Measurements from ENCODE around the gene GRIK4.

GRIK4 gene

DNA sequence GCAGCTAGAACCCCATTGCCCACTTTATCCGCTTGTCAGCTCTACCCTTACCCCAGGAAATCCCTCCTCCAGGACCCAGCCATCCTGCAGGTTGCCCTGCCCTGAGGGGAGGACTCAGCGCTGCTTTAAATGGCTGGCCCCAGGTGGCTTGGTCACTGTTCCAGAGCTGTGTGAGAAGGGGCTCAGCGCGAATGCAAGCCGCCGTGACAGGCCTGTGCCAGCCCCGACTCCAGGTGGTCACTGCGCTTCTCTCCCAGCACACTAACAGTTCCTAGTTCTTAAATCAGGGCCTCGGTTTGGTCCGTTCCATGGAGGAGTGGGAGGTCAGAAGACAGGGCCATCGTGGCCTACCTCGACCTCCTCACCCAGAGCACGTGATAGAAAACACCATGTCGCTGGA lies 446.6 kb downstream of the GRIK4 start:
- DNase-seq (ENCODE audit: low read depth) = no peak

DNA sequence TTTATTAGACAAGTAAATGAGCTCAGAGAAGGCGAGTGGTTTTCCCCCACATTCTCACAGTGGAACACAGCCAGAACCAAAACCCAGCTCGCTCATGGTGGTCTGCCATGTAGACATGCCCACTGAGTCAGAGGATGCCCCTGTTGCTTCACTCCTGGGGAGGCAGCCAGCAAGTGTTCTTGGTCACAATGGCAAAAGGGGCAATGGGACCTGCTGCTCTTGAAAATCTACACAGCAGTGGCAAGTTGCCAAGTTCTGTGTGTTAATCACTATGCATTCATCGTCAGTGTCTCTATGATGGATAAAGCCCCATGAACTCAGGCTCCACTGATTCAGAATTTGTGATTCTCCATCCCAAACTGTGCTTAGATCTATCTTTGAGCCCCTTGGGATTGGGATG lies 447.6 kb downstream of the GRIK4 start:
- no peak for DNase-seq (ENCODE audit: low read depth)

DNA sequence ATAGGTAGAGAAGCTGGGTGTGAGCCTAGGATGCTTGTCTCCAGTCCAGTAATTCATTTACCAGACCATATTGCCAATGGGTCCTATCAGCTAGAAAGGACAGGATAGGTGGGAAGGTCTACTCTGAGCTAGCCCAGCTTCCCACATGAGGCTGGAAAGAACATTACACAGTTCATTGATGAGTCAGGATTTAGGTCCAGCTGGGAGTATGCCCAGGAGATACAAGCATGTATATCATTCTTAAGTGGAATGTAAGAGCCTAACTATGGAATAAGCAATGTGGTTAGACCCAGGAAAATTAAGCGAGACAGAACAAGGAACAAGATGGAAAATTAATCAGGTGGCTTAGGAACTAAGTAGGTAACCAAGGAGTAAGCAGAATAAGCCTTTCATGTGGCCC lies 453.3 kb downstream of the GRIK4 start:
- no peak for DNase-seq (ENCODE audit: low read depth)

DNA sequence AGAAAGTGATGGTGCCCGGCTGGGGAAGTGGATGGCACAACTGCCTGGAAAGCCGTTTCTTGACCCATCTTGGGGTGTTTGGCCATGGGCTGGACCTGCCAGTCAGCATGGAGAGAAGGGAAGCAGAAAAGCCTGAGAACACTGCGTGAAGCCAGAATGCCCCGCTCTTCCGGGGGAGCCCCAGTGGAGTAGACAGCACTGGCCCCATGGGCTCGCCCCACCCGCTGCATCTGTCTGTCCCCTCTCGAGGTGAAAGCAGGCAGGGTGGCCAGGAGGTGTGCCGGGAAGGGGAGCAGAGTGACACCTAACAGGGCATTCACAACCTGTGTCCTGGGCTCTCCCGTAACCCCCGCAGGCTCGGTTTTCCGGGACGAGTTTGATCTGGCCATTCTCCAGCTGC lies 455.3 kb downstream of the GRIK4 start:
- no peak for DNase-seq (ENCODE audit: low read depth)

DNA sequence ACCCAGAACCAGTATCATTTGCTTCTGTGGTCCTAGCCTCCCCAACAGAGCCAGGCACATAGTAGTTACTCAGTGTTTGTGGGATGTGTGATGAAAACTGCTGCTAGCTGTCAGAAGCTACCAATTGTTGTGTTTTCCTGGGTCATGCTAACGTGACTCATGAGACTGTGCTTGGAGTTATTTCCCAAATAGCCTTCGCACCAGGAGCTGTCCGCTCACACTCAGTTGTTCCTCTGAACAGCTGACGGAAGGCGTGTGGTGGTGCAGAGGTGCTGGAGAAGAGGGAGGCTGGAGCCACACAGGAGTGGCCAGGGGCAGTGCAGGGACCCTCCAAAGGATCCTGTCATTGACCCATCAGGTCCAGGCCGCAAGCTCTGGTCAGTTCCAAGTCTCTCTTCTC lies 458.4 kb downstream of the GRIK4 start:
- DNase-seq (ENCODE audit: low read depth) = no peak

DNA sequence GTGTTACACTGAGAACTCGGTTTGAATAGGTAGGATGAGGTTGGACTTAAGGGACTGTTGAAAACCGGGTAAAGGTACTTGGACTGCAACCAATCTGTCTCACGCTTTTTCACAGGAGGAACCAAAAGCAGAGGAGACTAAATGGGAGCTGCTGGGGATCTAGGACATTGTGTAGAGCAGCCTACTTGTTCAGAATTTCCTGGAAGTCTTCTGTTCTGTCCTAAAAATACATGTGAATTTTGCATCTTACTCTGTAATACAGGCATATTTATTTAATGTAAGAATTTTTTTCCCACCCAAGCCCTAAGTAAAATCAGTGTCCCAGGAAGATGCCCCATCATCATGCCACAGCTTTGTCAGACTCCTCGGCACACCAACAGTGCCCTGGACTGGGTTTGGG lies 460.3 kb downstream of the GRIK4 start:
- DNase-seq (ENCODE audit: low read depth) = no peak

DNA sequence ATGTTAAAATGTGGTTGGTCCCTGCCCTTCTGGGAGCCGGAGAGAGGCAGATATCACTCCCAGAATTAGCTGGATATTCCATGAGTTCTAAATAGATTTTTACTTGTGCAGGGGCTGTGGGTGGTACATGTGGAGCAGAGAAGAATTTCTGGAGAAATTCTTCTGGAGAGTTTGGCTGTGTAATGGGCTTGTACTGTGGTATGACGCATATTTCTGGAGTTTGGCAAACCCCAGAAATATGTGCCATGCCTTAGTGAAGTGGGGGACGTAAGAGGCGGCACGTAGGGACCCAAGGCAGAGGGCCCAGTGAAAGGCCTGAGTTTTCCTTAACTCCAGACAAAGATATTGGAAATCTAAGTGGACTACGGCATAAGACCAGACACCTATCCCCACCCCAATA lies 461.1 kb downstream of the GRIK4 start:
- DNase-seq (ENCODE audit: low read depth) = no peak

DNA sequence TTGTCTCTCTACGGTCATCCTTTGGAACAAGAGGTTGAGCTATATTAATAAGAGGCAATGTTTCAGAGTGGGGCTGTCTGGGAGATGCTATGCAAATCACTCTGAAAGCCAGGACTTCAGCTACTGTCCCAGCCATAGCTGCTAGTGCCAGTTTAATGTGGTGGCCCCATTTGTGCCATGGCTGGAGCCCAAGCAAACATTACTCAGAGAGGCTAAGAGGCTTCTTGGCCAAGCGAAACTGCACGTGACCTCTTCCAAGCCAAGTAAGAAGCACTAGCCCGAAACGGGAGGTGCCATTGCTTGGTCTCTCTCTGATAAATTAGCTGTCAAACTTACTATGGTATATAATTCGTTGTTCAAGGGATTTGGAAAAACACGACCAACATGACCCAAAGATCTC lies 462.0 kb downstream of the GRIK4 start:
- no peak for DNase-seq (ENCODE audit: low read depth)

DNA sequence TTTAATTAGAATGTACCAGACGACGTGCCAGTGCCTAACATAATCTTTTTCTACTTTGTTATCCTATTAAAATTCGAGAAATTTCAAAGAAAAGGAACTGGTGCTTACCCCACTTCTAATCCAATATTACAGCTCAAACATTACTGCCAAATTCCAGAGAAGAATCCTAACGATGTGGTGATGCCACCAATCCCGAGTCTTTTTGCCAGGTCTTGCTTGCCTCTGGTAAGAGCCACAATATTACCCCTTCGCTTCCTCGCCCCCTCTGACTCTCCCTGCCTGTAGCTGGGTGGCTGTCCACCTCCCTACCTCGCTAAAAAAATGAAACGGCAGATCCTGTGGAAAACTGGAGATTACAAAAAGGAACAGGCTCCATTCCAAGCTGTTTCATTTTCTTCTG lies 462.9 kb downstream of the GRIK4 start:
- no peak for DNase-seq (ENCODE audit: low read depth)

DNA sequence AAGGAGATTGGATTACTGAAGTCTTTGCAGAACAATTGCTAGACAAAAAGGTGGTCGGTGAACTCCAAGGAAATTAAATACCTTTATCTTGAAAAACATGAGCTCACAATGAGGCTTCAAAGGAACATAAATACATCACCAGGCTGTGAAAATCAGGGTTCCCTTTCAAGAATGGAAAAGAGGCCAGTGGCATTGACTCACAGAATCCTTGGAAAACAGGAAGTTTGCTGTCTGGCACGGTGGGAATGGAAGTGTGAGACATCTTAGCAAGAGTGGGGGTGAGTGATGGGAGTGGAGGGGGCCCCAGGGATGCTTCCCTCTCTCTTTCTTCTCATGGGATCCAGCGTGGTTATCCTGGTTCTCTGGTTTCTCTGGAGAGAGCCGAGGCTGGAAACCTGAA lies 463.4 kb downstream of the GRIK4 start:
- no peak for DNase-seq (ENCODE audit: low read depth)

DNA sequence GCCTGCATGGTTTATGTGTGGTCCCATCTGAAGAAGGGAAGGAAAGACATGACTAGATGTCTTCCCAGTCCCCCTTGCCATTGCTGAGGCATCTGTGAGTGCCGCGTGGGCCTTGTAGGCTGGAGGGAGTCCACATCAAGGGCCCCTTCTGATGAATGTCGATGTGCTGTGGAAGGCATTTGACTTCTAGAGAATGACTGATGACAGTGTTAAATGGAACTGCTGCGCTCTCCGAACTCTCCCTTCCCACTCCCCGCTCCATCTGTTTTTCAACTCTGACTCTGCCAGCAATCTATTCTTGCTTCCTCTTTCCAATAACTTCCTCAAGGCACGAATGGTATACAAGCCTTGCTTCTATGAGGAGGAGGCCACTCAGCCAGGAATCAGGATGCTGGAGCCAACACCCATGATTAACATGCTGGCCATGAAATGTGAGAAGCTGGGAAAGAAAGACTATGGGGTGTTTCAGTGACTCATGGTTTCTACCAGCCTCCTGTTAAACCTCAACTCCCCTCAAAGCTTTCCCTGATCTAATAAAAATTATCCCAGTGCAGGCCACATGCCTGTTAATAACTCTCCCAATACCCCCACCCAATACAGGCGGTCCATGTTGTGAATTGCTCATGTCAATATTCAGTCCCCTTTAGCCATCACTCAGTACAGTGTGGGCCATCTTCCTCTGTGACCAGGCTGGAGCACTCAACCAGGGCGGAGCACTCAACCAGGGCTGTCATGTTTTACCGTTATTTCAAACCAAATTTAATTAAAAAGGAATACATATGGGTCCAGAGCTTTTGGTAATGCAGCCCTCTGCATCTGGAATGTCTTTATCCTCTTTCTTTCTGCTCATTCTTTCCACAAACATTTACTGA lies 466.0 kb downstream of the GRIK4 start:
- DNase-seq (ENCODE audit: low read depth) = no peak

DNA sequence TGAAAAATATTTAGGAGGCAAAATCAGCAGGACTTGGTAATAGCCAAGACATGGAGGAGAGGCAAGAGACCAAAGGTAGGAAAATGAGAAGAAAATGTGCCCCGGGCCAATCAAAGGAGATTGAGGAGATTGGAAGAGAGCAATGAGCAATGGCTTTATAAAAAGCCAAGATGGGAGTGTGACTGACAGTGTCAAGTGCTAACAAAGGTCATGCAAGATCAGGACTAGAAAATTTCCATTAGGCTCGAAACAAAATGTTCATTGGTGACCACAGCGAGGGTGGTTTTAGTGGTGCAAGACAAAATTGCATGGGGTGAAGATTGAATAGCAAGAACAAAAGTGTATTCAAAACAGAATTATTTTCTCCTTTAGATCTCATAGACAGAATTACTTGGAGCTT lies 467.2 kb downstream of the GRIK4 start:
- DNase-seq (ENCODE audit: low read depth) = no peak

DNA sequence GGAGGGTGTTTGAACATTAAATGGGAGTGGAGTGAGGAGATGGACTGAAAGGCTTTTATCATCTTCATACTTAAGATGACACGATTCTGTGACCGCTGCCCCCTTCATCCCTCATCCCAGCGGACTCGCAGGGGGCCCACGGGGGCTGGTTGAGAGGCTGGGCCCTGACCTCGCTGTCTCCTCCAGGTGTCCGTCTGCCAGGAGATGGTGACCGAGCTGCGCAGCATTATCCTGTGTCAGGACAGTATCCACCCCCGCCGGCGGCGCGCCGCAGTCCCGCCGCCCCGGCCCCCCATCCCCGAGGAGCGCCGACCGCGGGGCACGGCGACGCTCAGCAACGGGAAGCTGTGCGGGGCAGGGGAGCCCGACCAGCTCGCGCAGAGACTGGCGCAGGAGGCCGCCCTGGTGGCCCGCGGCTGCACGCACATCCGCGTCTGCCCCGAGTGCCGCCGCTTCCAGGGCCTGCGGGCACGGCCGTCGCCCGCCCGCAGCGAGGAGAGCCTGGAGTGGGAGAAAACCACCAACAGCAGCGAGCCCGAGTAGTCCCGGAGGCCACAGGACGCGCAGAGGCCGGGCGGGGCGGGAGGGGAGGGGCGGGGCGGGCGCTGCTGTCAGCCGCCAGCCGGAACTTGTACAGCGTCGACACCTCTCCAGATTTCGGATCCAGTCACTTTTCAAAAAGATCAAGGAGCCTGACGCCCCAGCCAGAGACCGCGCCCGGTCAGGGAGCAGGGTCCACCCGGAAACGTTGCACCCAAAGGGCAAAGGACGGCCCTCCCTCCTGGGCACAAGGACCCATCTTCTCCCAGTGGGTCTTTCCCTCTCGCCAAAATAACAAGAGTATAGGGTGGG lies 474.4 kb downstream of the GRIK4 start:
- peak; percentile 3 for DNase-seq (ENCODE audit: low read depth)

DNA sequence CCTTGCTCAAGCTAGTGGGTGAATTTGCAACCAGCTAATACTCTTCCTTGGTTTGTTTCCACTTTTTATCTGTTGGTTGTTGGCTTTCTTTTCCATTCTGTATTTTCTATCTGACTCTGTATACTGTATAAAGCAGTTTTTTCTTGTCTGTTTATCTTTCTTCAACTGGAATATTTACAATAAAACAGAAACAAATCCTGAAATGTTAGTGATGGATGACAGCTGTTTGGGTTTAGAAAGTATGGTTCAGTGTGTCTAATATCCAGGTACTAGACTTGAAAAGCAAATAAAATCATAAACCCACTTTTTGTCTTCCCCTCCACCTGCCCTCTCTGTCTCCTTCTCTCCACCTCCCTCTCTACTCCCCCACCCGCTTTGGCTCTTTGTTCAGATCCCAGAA lies 477.1 kb downstream of the GRIK4 start:
- DNase-seq (ENCODE audit: low read depth) = no peak

DNA sequence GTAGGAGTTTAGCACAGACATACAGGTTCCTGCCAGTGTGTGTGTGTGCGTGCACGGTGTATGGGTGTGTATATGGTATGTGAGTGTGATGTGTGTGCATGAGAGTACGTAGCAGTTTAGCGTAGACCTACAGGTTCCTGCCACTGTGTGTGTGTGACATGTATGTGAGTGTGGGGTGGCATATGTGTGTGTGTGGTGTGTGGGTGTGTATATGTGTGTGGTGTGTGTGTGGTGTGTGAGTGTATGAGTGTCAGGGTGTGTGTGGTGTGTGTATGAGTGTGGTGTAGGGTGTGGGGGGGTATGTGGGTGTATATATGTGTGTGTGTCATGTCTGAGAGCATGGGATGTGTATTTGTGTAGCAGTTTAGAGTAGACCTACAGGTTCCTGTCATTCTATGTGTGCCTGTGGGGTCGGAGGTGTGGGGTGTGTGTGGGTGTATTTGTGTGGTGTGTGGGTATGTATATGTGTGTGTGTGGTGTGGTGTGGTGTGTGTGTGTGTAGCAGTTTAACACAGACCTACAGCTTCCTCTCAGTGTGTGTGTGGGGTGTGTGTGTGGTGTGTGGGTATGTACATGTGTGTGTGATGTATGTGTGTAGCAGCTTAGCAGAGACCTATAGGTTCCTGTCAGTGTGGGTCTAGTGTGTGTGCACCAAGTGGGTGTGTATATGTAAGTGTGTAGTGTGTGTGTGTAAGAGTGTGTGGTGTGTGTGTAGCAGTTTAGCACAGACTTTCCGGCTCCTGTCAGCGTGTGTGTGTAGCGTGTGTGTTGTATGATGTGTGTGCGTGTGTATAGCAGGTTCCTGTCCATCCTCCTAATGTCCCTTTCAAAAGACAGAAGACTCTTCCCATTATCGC lies 480.5 kb downstream of the GRIK4 start:
- no peak for DNase-seq (ENCODE audit: low read depth)

DNA sequence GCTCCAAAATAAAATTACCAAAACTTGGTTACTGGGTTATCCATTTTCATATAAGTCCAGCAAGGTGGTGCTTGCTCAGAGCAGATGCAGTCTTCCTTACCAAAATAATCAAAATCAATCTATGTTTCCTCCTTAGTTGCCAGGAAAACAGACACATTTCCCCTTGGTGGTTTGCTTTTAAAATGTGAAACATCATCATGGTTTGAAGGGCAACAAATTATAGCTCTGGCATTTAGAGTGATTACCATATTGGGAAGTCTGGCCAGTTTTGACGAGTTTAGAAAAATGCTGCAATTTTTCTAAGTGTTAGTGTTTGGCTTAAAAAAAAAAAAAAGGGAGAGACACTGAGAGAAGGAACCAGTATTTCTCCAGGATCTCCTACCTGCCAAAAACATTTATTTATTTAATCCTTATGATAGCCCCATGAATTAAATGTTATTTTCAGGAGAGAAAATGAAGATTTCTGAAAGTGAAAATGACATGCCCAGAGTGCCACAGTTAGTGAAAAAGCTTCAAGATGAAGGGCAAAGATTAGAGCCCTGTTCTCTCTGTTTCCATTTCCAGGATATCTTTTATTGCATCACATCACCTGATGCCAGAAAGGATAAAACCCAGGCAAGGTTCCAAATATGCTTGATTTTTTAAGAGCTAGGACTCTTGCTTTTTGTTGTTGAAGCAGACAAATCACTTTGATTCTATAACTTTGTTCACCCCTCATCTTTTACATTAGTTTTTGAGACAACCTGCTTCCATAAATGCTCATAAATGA lies 482.7 kb downstream of the GRIK4 start:
- DNase-seq (ENCODE audit: low read depth) = no peak

DNA sequence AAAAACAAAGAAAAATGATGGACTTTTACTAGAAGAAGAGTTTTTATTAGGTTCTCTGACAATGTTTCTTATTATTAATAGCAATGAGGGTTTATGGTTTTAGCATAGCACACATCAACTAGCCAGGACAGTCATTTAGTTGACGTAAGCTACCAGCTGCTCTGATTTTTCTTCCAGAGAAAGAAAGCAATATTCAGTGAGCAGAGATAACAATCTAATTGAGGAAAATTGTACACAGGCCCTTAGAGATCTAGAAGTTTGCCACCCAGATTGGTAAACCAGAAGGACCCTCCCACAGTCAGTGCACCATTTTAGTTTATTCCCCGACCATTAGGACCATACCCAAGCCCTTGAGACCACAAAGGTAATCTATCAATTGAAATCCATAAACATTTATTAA lies 483.6 kb downstream of the GRIK4 start:
- no peak for DNase-seq (ENCODE audit: low read depth)

DNA sequence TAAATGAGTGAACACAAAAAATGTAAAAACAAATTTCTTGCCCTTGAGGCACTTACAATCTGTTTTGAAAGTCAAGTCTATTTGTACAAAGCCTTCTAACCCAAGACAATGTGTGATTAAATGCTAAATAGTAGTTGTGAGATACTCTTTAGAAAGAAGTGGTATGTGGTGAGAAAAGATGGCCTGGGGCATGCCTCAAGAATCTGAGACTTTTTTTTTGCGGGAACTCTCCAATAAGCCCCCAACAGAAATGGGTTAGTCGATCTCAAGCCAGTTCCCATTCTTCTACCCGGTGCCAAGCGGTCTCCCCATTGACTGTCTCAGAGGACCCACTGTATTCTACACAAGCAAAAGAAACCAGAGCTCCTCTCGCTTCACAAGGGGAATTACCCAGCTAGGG lies 485.4 kb downstream of the GRIK4 start:
- DNase-seq (ENCODE audit: low read depth) = no peak

DNA sequence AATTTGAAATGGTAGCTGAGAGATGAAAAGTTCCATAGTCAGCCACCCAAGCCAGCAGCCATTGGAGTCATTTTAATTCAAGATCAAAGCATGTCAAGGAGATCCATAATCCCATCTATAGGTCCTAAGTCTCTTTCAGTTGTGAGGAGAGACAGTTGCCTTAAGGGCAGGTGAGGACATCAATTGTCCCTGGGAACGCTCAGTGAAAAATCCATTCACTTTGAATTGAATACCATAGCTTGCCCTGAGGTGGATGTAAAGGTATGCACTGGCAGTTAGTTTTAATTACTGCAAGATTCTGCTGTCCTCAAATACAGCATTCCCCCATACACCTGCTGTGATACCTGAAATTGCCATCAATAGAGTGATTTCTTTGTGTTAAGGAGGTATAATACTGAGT lies 487.0 kb downstream of the GRIK4 start:
- no peak for DNase-seq (ENCODE audit: low read depth)

DNA sequence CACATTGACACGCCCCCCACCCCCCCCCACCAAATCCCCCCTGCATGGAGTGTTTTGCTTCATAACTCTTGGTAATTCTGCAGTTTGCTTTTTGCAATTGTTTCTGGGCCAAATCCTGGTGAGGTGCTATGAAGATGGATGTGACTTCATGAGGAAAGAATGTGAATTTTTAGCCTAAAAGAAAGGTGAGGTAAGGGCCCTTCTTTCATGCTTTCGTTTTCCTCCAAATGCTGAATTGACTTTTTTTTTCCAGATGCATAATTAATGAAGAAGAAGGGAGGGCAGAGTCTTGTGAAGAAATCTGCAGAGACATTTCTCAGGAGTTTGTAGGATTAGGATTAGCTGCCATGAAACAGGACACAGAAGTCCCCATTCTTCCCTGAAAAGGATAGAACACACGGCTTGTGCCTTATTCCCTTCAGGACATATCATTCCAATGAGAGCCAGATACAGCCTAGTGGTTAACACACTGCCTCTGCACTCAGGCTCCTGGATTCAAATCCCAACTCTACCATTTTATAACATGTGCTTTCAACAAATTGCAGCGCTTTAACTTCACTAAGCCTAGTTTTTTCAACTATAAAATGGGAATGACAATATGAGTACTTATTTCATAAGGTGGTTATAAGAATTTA lies 492.8 kb downstream of the GRIK4 start:
- DNase-seq (ENCODE audit: low read depth) = no peak

DNA sequence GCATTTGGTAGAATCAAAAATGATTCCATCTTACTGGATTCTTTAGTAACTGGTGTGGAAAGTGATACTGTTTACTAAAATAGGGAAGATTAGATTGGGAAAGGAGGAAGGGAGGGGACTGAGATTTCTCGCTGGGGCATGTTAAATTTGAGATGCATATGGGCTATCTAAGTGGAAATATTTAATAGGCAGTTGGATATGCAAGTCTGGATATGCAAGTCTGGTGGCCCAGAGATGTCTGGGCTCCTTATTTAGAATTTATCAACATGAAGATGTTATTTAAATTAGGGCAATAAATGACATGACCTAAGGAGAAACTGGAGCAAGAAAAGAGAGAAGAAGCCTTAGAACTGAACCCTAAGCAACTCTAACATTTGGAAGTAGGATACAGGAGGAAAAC lies 495.4 kb downstream of the GRIK4 start:
- no peak for DNase-seq (ENCODE audit: low read depth)
